ENCODE data around the gene SV2C. TPM values are rescaled to one million over a fixed set of nuclear protein-coding genes. Genes with fewer than 3 reads are reported as not detected.

SV2C gene
- total RNA-seq, 1 experiment from 2014 or later = not detected

DNA sequence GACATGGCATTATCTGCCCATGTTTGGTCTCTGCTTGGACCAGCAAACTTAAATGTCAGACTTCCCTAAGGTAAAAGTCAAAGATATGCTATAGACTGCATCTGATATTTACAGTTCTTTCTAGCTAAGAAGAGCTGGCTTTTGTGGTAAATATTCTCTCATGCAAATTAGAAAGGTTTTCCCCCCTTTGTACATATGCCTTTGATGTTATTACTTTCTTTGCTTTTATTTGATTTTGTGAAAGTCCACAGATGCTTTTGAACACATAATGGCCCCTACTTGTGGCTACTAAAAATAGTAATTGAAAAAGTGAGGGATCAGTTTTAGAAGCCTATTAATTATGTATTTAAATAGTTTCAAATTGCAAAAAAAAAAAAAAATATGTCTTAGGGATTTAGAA lies 104.2 kb downstream of the SV2C start:
- Histone ChIP-seq H3K4me2 (ENCODE audit: low read length) (no peak overlapping the region), H3K9me3 (ENCODE audit: control insufficient read depth in 1 of 2, insufficient read depth in 1 of 2, low read depth in 1 of 2, low read length in 2 of 2) (no peaks in the 10 kb centered on the region), H3K36me3 (ENCODE audit: control insufficient read depth in 1 of 2, insufficient read depth in 2 of 2, low read length in 2 of 2) (no peaks in the 10 kb centered on the region), H2AFZ (ENCODE audit: low read depth, low read length, poor library complexity, severe bottlenecking) (no peak overlapping the region), H3K27ac (ENCODE audit: low read depth, low read length) (no peak overlapping the region), H3K9ac (ENCODE audit: low read length) (no peak overlapping the region), H3K79me2 (ENCODE audit: insufficient read depth, low read length) (no peaks in the 10 kb centered on the region), H4K20me1 (ENCODE audit: insufficient read depth) (no peaks in the 10 kb centered on the region), H3K4me1 (ENCODE audit: control insufficient read depth in 1 of 2, insufficient read depth in 2 of 2, low read length in 2 of 2) (no peaks in the 10 kb centered on the region), H3K27me3 (ENCODE audit: insufficient read depth, low read length) (peaks cover 10% of the 10 kb centered on the region), H3K9me2 (ENCODE audit: insufficient read depth) (no peaks in the 10 kb centered on the region), H3K4me3 (replicated peaks in 1 of 2; ENCODE audit: low read depth in 1 of 2, low read length in 2 of 2) (no peak overlapping the region)
- POLR2A ChIA-PET = no interaction called here
- BruUV-seq (replicated peaks) = no TSS peak
- intact Hi-C loops (cut with micrococcal nuclease) = no loop called here
- DNase-seq (ENCODE audit: low read depth, low spot score) = no peak
- no peak for ATAC-seq
- CTCF ChIA-PET = no interaction called here
- TF ChIP-seq, protein P1, sequence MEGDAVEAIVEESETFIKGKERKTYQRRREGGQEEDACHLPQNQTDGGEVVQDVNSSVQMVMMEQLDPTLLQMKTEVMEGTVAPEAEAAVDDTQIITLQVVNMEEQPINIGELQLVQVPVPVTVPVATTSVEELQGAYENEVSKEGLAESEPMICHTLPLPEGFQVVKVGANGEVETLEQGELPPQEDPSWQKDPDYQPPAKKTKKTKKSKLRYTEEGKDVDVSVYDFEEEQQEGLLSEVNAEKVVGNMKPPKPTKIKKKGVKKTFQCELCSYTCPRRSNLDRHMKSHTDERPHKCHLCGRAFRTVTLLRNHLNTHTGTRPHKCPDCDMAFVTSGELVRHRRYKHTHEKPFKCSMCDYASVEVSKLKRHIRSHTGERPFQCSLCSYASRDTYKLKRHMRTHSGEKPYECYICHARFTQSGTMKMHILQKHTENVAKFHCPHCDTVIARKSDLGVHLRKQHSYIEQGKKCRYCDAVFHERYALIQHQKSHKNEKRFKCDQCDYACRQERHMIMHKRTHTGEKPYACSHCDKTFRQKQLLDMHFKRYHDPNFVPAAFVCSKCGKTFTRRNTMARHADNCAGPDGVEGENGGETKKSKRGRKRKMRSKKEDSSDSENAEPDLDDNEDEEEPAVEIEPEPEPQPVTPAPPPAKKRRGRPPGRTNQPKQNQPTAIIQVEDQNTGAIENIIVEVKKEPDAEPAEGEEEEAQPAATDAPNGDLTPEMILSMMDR (IDR thresholded peaks at IDR 0.05 in 2 of 3, conservative IDR thresholded peaks at IDR 0.05 in 1 of 3; ENCODE audit: borderline replicate concordance in 1 of 3, insufficient read depth in 1 of 3, low read depth in 2 of 3, low read length in 2 of 3) = no peak
- TF ChIP-seq JUND (IDR thresholded peaks at IDR 0.05) = no peak
- TF ChIP-seq, protein P2, sequence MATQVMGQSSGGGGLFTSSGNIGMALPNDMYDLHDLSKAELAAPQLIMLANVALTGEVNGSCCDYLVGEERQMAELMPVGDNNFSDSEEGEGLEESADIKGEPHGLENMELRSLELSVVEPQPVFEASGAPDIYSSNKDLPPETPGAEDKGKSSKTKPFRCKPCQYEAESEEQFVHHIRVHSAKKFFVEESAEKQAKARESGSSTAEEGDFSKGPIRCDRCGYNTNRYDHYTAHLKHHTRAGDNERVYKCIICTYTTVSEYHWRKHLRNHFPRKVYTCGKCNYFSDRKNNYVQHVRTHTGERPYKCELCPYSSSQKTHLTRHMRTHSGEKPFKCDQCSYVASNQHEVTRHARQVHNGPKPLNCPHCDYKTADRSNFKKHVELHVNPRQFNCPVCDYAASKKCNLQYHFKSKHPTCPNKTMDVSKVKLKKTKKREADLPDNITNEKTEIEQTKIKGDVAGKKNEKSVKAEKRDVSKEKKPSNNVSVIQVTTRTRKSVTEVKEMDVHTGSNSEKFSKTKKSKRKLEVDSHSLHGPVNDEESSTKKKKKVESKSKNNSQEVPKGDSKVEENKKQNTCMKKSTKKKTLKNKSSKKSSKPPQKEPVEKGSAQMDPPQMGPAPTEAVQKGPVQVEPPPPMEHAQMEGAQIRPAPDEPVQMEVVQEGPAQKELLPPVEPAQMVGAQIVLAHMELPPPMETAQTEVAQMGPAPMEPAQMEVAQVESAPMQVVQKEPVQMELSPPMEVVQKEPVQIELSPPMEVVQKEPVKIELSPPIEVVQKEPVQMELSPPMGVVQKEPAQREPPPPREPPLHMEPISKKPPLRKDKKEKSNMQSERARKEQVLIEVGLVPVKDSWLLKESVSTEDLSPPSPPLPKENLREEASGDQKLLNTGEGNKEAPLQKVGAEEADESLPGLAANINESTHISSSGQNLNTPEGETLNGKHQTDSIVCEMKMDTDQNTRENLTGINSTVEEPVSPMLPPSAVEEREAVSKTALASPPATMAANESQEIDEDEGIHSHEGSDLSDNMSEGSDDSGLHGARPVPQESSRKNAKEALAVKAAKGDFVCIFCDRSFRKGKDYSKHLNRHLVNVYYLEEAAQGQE (IDR thresholded peaks at IDR 0.05; ENCODE audit: low read depth) = no peak
- RAD21 ChIA-PET (ENCODE audit: low non-redundant PET in 1 of 2, low total read pairs in 2 of 2, uncharacterized antibody in 2 of 2, unreplicated experiment in 2 of 2) = interaction anchor here in 1 of 2 experiments (0.7 kb wide), 1 partner anchor 13 kb away, joined by 3 read pairs; no protein-coding TSS in a partner anchor

Measured in HCT116 (cell line).